HL-60 (cell line): Measurements from ENCODE around the gene DCAF15.

Experiments
- DNase-seq, 2 experiments: peaks; one replicate each; pipeline ENCODE4 v3.0.0-alpha.2; 2010 to 2020; ENCODE audit warnings: low read depth in 1 of 2, low spot score in 1 of 2
- H3K27ac ChIP-seq: fragments of 250-450 bp; sonication (Bioruptor Pico); replicated peaks from 2 replicates; pipeline ENCODE4 v1.5.1; 2020; ENCODE audit warnings: mild to moderate bottlenecking, moderate library complexity
- H3K27me3 ChIP-seq: fragments of 250-450 bp; sonication (Bioruptor Pico); 2 replicates; pipeline ENCODE4 v1.5.1; 2021; ENCODE audit warnings: mild to moderate bottlenecking, moderate library complexity; ENCODE audit not compliant: insufficient read depth, poor library complexity, severe bottlenecking
- H3K4me3 ChIP-seq: replicated peaks from 2 replicates; pipeline ENCODE4 v1.5.1; 2011; ENCODE audit warnings: mild to moderate bottlenecking, control low read depth, low read length; ENCODE audit not compliant: insufficient read depth
- GABPA ChIP-seq: IDR thresholded peaks from 2 replicates; pipeline ENCODE4 v1.6.1; 2012; ENCODE audit warnings: low read depth
- POLR2AphosphoS5 ChIP-seq: IDR thresholded peaks from 2 replicates; pipeline ENCODE4 v1.6.1; 2012; ENCODE audit warnings: low read depth
- SPI1 ChIP-seq: IDR thresholded peaks from 2 replicates; pipeline ENCODE4 v1.6.1; 2012; ENCODE audit warnings: low read depth, mild to moderate bottlenecking, borderline replicate concordance
- TF ChIP-seq, protein P1 (sequence below): IDR thresholded peaks from 2 replicates; pipeline ENCODE4 v1.6.1; 2012; ENCODE audit warnings: low read depth; ENCODE audit not compliant: insufficient replicate concordance
- TF ChIP-seq, protein P2 (sequence below): IDR thresholded peaks from one replicate; pipeline ENCODE4 v1.5.1; 2011; ENCODE audit warnings: low read length, control low read depth, inconsistent platforms; ENCODE audit not compliant: insufficient read depth

Gene DCAF15

GRCh38 chr19:13942023-13942684, 10.2 kb upstream of the DCAF15 start:
- H3K4me3 ChIP-seq, result no peak overlapping the region
- TF ChIP-seq, protein P1, sequence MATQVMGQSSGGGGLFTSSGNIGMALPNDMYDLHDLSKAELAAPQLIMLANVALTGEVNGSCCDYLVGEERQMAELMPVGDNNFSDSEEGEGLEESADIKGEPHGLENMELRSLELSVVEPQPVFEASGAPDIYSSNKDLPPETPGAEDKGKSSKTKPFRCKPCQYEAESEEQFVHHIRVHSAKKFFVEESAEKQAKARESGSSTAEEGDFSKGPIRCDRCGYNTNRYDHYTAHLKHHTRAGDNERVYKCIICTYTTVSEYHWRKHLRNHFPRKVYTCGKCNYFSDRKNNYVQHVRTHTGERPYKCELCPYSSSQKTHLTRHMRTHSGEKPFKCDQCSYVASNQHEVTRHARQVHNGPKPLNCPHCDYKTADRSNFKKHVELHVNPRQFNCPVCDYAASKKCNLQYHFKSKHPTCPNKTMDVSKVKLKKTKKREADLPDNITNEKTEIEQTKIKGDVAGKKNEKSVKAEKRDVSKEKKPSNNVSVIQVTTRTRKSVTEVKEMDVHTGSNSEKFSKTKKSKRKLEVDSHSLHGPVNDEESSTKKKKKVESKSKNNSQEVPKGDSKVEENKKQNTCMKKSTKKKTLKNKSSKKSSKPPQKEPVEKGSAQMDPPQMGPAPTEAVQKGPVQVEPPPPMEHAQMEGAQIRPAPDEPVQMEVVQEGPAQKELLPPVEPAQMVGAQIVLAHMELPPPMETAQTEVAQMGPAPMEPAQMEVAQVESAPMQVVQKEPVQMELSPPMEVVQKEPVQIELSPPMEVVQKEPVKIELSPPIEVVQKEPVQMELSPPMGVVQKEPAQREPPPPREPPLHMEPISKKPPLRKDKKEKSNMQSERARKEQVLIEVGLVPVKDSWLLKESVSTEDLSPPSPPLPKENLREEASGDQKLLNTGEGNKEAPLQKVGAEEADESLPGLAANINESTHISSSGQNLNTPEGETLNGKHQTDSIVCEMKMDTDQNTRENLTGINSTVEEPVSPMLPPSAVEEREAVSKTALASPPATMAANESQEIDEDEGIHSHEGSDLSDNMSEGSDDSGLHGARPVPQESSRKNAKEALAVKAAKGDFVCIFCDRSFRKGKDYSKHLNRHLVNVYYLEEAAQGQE, result no peak
- no peak for TF ChIP-seq GABPA
- no peak for TF ChIP-seq SPI1
- TF ChIP-seq POLR2AphosphoS5, result no peak
- TF ChIP-seq, protein P2, sequence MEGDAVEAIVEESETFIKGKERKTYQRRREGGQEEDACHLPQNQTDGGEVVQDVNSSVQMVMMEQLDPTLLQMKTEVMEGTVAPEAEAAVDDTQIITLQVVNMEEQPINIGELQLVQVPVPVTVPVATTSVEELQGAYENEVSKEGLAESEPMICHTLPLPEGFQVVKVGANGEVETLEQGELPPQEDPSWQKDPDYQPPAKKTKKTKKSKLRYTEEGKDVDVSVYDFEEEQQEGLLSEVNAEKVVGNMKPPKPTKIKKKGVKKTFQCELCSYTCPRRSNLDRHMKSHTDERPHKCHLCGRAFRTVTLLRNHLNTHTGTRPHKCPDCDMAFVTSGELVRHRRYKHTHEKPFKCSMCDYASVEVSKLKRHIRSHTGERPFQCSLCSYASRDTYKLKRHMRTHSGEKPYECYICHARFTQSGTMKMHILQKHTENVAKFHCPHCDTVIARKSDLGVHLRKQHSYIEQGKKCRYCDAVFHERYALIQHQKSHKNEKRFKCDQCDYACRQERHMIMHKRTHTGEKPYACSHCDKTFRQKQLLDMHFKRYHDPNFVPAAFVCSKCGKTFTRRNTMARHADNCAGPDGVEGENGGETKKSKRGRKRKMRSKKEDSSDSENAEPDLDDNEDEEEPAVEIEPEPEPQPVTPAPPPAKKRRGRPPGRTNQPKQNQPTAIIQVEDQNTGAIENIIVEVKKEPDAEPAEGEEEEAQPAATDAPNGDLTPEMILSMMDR, result no peak
- no peak overlapping the region for H3K27ac ChIP-seq
- H3K27me3 ChIP-seq, result no peaks in the 10 kb centered on the region
- DNase-seq, result no peak

- H3K27ac ChIP-seq, result no peak overlapping the region
- TF ChIP-seq POLR2AphosphoS5 (no peak), GABPA (no peak), SPI1 (no peak)
- TF ChIP-seq, protein P1, result no peak
- TF ChIP-seq, protein P2, result no peak
- no peaks in the 10 kb centered on the region for H3K27me3 ChIP-seq
- DNase-seq, result no peak
- no peak overlapping the region for H3K4me3 ChIP-seq
These were observed 5.9 kb upstream of the DCAF15 start for GRCh38 chr19:13946414-13946813.

- Histone ChIP-seq H3K27me3 (no peaks in the 10 kb centered on the region), H3K27ac (no peak overlapping the region), H3K4me3 (no peak overlapping the region)
- no peak for DNase-seq
- TF ChIP-seq, protein P1, result no peak
- TF ChIP-seq, protein P2, result no peak
- TF ChIP-seq SPI1 (no peak), GABPA (no peak)
These were observed 1.3 kb upstream of the DCAF15 start for GRCh38 chr19:13951043-13951442.
